NT2/D1 (cell line): ENCODE data around the gene BOD1L1.

Experiments
- DNase-seq: peaks from one replicate; pipeline ENCODE4 v3.0.0-alpha.2; 2011; ENCODE audit warnings: low read depth, low spot score
- H3K27me3 ChIP-seq: 2 replicates; pipeline ENCODE4 v1.6.0; 2011; ENCODE audit warnings: mild to moderate bottlenecking; ENCODE audit not compliant: insufficient read length, insufficient read depth
- H3K36me3 ChIP-seq: 2 replicates; pipeline ENCODE4 v1.6.1; 2011; ENCODE audit warnings: mild to moderate bottlenecking, low read length, mixed read lengths; ENCODE audit not compliant: insufficient read depth, insufficient read length
- H3K4me1 ChIP-seq: 2 replicates; pipeline ENCODE4 v1.5.1; 2011; ENCODE audit not compliant: insufficient read depth, insufficient read length
- H3K4me3 ChIP-seq: 2 replicates; pipeline ENCODE4 v1.5.1; 2011; ENCODE audit warnings: low read depth; ENCODE audit not compliant: insufficient read length
- H3K9ac ChIP-seq: 2 replicates; pipeline ENCODE4 v1.6.0; 2011; ENCODE audit warnings: low read depth; ENCODE audit not compliant: insufficient read length
- H3K9me3 ChIP-seq: 2 replicates; pipeline ENCODE4 v1.5.1; 2011; ENCODE audit warnings: mild to moderate bottlenecking, low read length; ENCODE audit not compliant: insufficient read depth
- SUZ12 ChIP-seq: IDR thresholded peaks from 2 replicates; pipeline ENCODE4 v1.6.1; 2011; ENCODE audit not compliant: insufficient read length, insufficient read depth; ENCODE audit errors: extremely low read depth
- YY1 ChIP-seq: IDR thresholded peaks from 2 replicates; pipeline ENCODE4 v1.6.1; 2011; ENCODE audit not compliant: insufficient read length, insufficient read depth
- ZNF274 ChIP-seq: IDR thresholded peaks from 2 replicates; pipeline ENCODE4 v1.6.1; 2011; ENCODE audit warnings: mild to moderate bottlenecking, low read depth, low read length

The BOD1L1 gene

GRCh38 chr4:13627606-13628311, at the start of gene BOD1L1:
Gene BOD1L1 (minus strand): TSS chr4:13627725. CDS start chr4:13627587, 138 bp downstream.
- TF ChIP-seq YY1 (peak; percentile 24), SUZ12 (no peak)
- no peaks in the 10 kb centered on the region for H3K27me3 ChIP-seq
- H3K4me3 ChIP-seq = peak within 1 kb of the TSS; percentile 94

GRCh38 chr4:13674971-13675370, 47.4 kb upstream of the BOD1L1 start:
- no peak overlapping the region for H3K4me3 ChIP-seq
- no peaks in the 10 kb centered on the region for H3K9me3 ChIP-seq
- TF ChIP-seq SUZ12 (no peak), ZNF274 (no peak), YY1 (no peak)
- no peak for DNase-seq
- no peaks in the 10 kb centered on the region for H3K4me1 ChIP-seq
- H3K9ac ChIP-seq = no peak overlapping the region
- H3K36me3 ChIP-seq = no peaks in the 10 kb centered on the region
- no peaks in the 10 kb centered on the region for H3K27me3 ChIP-seq

More at GRCh38 chr4:13627606-13628311, at the start of gene BOD1L1:
- H3K9ac ChIP-seq = peak within 1 kb of the TSS; percentile 97
- no peaks in the 10 kb centered on the region for H3K4me1 ChIP-seq
- H3K36me3 ChIP-seq = peaks cover 8% of the 10 kb centered on the region
- no peaks in the 10 kb centered on the region for H3K9me3 ChIP-seq
- peak; percentile 85 for DNase-seq

GRCh38 chr4:13673167-13673566, 45.6 kb upstream of the BOD1L1 start:
- no peak overlapping the region for H3K4me3 ChIP-seq
- no peaks in the 10 kb centered on the region for H3K27me3 ChIP-seq
- no peaks in the 10 kb centered on the region for H3K4me1 ChIP-seq
- no peak for TF ChIP-seq ZNF274
- TF ChIP-seq YY1 = no peak
- no peak for TF ChIP-seq SUZ12
- H3K9ac ChIP-seq = no peak overlapping the region
- no peaks in the 10 kb centered on the region for H3K36me3 ChIP-seq
- DNase-seq = no peak
- H3K9me3 ChIP-seq = no peaks in the 10 kb centered on the region

- H3K9ac ChIP-seq = no peak overlapping the region
- H3K4me3 ChIP-seq = no peak overlapping the region
- H3K9me3 ChIP-seq = peaks cover 5% of the 10 kb centered on the region
- no peaks in the 10 kb centered on the region for H3K27me3 ChIP-seq
- TF ChIP-seq YY1 = no peak
- no peaks in the 10 kb centered on the region for H3K36me3 ChIP-seq
- no peak for DNase-seq
- H3K4me1 ChIP-seq = no peaks in the 10 kb centered on the region
Observed at GRCh38 chr4:13670456-13671160, 43.1 kb upstream of the BOD1L1 start.

GRCh38 chr4:13665701-13666660, 38.5 kb upstream of the BOD1L1 start:
- no peaks in the 10 kb centered on the region for H3K27me3 ChIP-seq
- no peak for DNase-seq
- no peak overlapping the region for H3K4me3 ChIP-seq
- H3K9me3 ChIP-seq = peaks cover 9% of the 10 kb centered on the region
- TF ChIP-seq SUZ12 (no peak), ZNF274 (no peak), YY1 (no peak)
- H3K4me1 ChIP-seq = no peaks in the 10 kb centered on the region
- no peaks in the 10 kb centered on the region for H3K36me3 ChIP-seq
- H3K9ac ChIP-seq = no peak overlapping the region

- Histone ChIP-seq H3K9ac (no peak overlapping the region), H3K36me3 (no peaks in the 10 kb centered on the region), H3K9me3 (no peaks in the 10 kb centered on the region), H3K27me3 (no peaks in the 10 kb centered on the region), H3K4me3 (no peak overlapping the region), H3K4me1 (no peaks in the 10 kb centered on the region)
- no peak for DNase-seq
- TF ChIP-seq YY1 = no peak
- no peak for TF ChIP-seq SUZ12
- no peak for TF ChIP-seq ZNF274
Observed at GRCh38 chr4:13659341-13660070, 32.0 kb upstream of the BOD1L1 start.
